Caco-2 (cell line): ENCODE data around the gene PRDM9. TPM values are rescaled to one million over a fixed set of nuclear protein-coding genes. Genes with fewer than 3 reads are reported as not detected.

Source experiments
- Bru-seq: library from RNA; stranded (reverse); fragments of 400-500 nt; gene quantifications from one replicate; lab custom pipeline; 2021; lab: Mats Ljungman, UMichigan
- BruChase-seq, 2 experiments: library from RNA; stranded (reverse); fragments of 400-500 nt; gene quantifications; one replicate each; lab custom pipeline; 2021; lab: Mats Ljungman, UMichigan
- BruUV-seq: library from RNA; stranded (reverse); fragments of 400-500 nt; replicated peaks from 2 replicates; lab custom pipeline; 2021; lab: Mats Ljungman, UMichigan
- CTCF ChIA-PET: fragments of 300-600 bp; sonication (Branson Sonifier 250); formaldehyde crosslinking; loops from one replicate; lab custom pipeline; 2022; ENCODE audit warnings: antibody characterized with exemption; lab: Charles Lee
- POLR2A ChIA-PET: fragments of 300-600 bp; sonication (Branson Sonifier 250); formaldehyde crosslinking; loops from one replicate; lab custom pipeline; 2022; ENCODE audit warnings: antibody characterized with exemption; lab: Charles Lee
- DNase-seq, 2 experiments: peaks; one replicate each; pipeline versions ENCODE4 v3.0.0 to v3.0.0-alpha.2; 2020 to 2022
- H3K27me3 ChIP-seq: replicated peaks from 2 replicates; pipeline ENCODE4 v1.6.0; 2011; ENCODE audit warnings: low read length; ENCODE audit not compliant: control insufficient read depth, insufficient read depth
- H3K36me3 ChIP-seq: 2 replicates; pipeline ENCODE4 v1.5.1; 2011; ENCODE audit warnings: low read length; ENCODE audit not compliant: control insufficient read depth, insufficient read depth
- H3K4me1 ChIP-seq: fragments of 250-450 bp; sonication (Bioruptor Pico); 2 replicates; pipeline ENCODE4 v1.5.1; 2020; ENCODE audit warnings: mild to moderate bottlenecking
- H3K4me3 ChIP-seq: 2 replicates; pipeline ENCODE4 v1.5.1; 2011; ENCODE audit warnings: low read depth, mild to moderate bottlenecking, control low read depth, low read length
- H3K9me3 ChIP-seq: fragments of 250-450 bp; sonication (Bioruptor Pico); 2 replicates; pipeline ENCODE4 v1.5.1; 2020; ENCODE audit warnings: mild to moderate bottlenecking, moderate library complexity
- H3K27ac Mint-ChIP-seq: one replicate; pipeline ENCODE4 v1.8.0; 2022; ENCODE audit warnings: mixed read lengths; ENCODE audit not compliant: unreplicated experiment
- H3K27me3 Mint-ChIP-seq: one replicate; pipeline ENCODE4 v1.8.0; 2022; ENCODE audit warnings: mixed read lengths; ENCODE audit not compliant: insufficient read depth, unreplicated experiment
- H3K36me3 Mint-ChIP-seq: one replicate; pipeline ENCODE4 v1.8.0; 2022; ENCODE audit warnings: mild to moderate bottlenecking, mixed read lengths; ENCODE audit not compliant: insufficient read depth, unreplicated experiment
- H3K4me1 Mint-ChIP-seq: one replicate; pipeline ENCODE4 v1.8.0; 2022; ENCODE audit warnings: low read depth, mixed read lengths; ENCODE audit not compliant: unreplicated experiment
- H3K4me3 Mint-ChIP-seq: one replicate; pipeline ENCODE4 v1.8.0; 2022; ENCODE audit warnings: mild to moderate bottlenecking, moderate library complexity, mixed read lengths; ENCODE audit not compliant: unreplicated experiment
- H3K9me3 Mint-ChIP-seq: one replicate; pipeline ENCODE4 v1.8.0; 2022; ENCODE audit warnings: mixed read lengths; ENCODE audit not compliant: unreplicated experiment
- CTCF ChIP-seq, 2 experiments: fragments of 200-600 bp in 1 of 2; IDR thresholded peaks; 1 replicate in 1 of 2; 2 replicates in 1 of 2; pipeline versions ENCODE4 v1.5.1 to v1.8.0; 2011 to 2022; ENCODE audit warnings: antibody characterized with exemption in 1 of 2, control low read depth in 1 of 2, inconsistent platforms in 1 of 2, low read depth in 1 of 2, low read length in 1 of 2, mild to moderate bottlenecking in 1 of 2, moderate library complexity in 1 of 2; ENCODE audit not compliant: insufficient read depth in 1 of 2, severe bottlenecking in 1 of 2, unreplicated experiment in 1 of 2
- intact Hi-C: fragments of 100-400 bp; cut with micrococcal nuclease; formaldehyde crosslinking; loops from one replicate; pipeline ENCODE4 v1.10.0; 2022; ENCODE audit not compliant: unreplicated experiment
- long read RNA-seq: library from polyadenylated mRNA; stranded (forward); transcript quantifications from one replicate; pipeline ENCODE4 v2.0.0, GENCODE V29; 2022
- total RNA-seq: library from RNA; stranded (reverse); gene quantifications from 2 replicates; pipeline ENCODE4 v1.2.3, GENCODE V29; 2022

The PRDM9 gene
- not detected in 2 replicates for total RNA-seq
- Bru-seq, nascent RNA, result not detected
- BruChase-seq, experiment 1, labeled RNA remaining after a 2-hour chase, result not detected
- BruChase-seq, experiment 2, labeled RNA remaining after a 6-hour chase, result not detected
- long read RNA-seq, result 0 reads

- H3K36me3 Mint-ChIP-seq, result no peaks in the 10 kb centered on the region
- H3K4me1 Mint-ChIP-seq, result no peaks in the 10 kb centered on the region
- POLR2A ChIA-PET, result no interaction called here
- no peaks in the 10 kb centered on the region for H3K27me3 Mint-ChIP-seq
- no peaks in the 10 kb centered on the region for H3K9me3 ChIP-seq
- H3K9me3 Mint-ChIP-seq, result no peaks in the 10 kb centered on the region
- H3K4me3 Mint-ChIP-seq, result no peak within 1 kb of the TSS
- H3K27ac Mint-ChIP-seq, result no peak within 1 kb of the TSS
- intact Hi-C loops, result loop anchor here (2.0 to 10.0 kb wide), 2 partner anchors 154 to 302 kb away; no protein-coding TSS in a partner anchor
- CTCF ChIA-PET, result no interaction called here
- no peak for DNase-seq
- H3K27me3 ChIP-seq, result no peaks in the 10 kb centered on the region
- no TSS peak for BruUV-seq
- H3K4me3 ChIP-seq, result no peak within 1 kb of the TSS
- no peaks in the 10 kb centered on the region for H3K36me3 ChIP-seq
- no peak for TF ChIP-seq CTCF (IDR thresholded peaks at IDR 0.05; ENCODE audit: insufficient read depth in 1 of 2, low read depth in 1 of 2, low read length in 1 of 2, severe bottlenecking in 1 of 2, unreplicated experiment in 1 of 2)
- H3K4me1 ChIP-seq, result no peaks in the 10 kb centered on the region
These were observed at the start of gene PRDM9 for GRCh38 chr5:23507278-23507685. TSS of gene PRDM9 (plus strand) at chr5:23507609. CDS start at chr5:23509034, 1,425 bp downstream.

GRCh38 chr5:23457780-23458179 lies 49.6 kb upstream of the PRDM9 start:
- no peak for DNase-seq
- no peak overlapping the region for H3K27ac Mint-ChIP-seq
- no TSS peak for BruUV-seq
- H3K9me3 Mint-ChIP-seq, result no peaks in the 10 kb centered on the region
- H3K4me3 Mint-ChIP-seq, result no peak overlapping the region
- 0 out of 2 replicates have a peak, but pooled peaks cover 7% of the 10 kb centered on the region for H3K4me1 ChIP-seq
- H3K9me3 ChIP-seq, result no peaks in the 10 kb centered on the region
- intact Hi-C loops, result no loop called here
- POLR2A ChIA-PET, result no interaction called here
- no peaks in the 10 kb centered on the region for H3K36me3 ChIP-seq
- CTCF ChIA-PET, result no interaction called here
- H3K4me3 ChIP-seq, result no peak overlapping the region
- H3K27me3 ChIP-seq, result no peaks in the 10 kb centered on the region
- H3K4me1 Mint-ChIP-seq, result peaks cover 5% of the 10 kb centered on the region
- no peaks in the 10 kb centered on the region for H3K36me3 Mint-ChIP-seq
- H3K27me3 Mint-ChIP-seq, result no peaks in the 10 kb centered on the region
- no peak for TF ChIP-seq CTCF (IDR thresholded peaks at IDR 0.05; ENCODE audit: insufficient read depth in 1 of 2, low read depth in 1 of 2, low read length in 1 of 2, severe bottlenecking in 1 of 2, unreplicated experiment in 1 of 2)

GRCh38 chr5:23459214-23459613 lies 48.2 kb upstream of the PRDM9 start:
- Mint-ChIP-seq H3K4me1 (peaks cover 5% of the 10 kb centered on the region), H3K27me3 (no peaks in the 10 kb centered on the region), H3K36me3 (no peaks in the 10 kb centered on the region), H3K27ac (no peak overlapping the region), H3K4me3 (no peak overlapping the region), H3K9me3 (no peaks in the 10 kb centered on the region)
- Histone ChIP-seq H3K27me3 (no peaks in the 10 kb centered on the region), H3K4me1 (0 out of 2 replicates have a peak, but pooled peaks cover 7% of the 10 kb centered on the region), H3K9me3 (no peaks in the 10 kb centered on the region), H3K4me3 (no peak overlapping the region), H3K36me3 (no peaks in the 10 kb centered on the region)
- TF ChIP-seq CTCF (IDR thresholded peaks at IDR 0.05; ENCODE audit: insufficient read depth in 1 of 2, low read depth in 1 of 2, low read length in 1 of 2, severe bottlenecking in 1 of 2, unreplicated experiment in 1 of 2), result no peak
- ChIA-PET POLR2A (no interaction called here), CTCF (no interaction called here)
- intact Hi-C loops, result no loop called here
- no TSS peak for BruUV-seq
- DNase-seq, result no peak
